ENCODE data around the gene MYBPC1. TPM values are rescaled to one million over a fixed set of nuclear protein-coding genes. Genes with fewer than 3 reads are reported as not detected.

The MYBPC1 gene
- total and polyA plus RNA-seq, 2 of the 13 experiments (the other 11 are each of a cell fraction or from before 2014, with no cell fraction given), result 0.31 to 0.53 TPM

DNA sequence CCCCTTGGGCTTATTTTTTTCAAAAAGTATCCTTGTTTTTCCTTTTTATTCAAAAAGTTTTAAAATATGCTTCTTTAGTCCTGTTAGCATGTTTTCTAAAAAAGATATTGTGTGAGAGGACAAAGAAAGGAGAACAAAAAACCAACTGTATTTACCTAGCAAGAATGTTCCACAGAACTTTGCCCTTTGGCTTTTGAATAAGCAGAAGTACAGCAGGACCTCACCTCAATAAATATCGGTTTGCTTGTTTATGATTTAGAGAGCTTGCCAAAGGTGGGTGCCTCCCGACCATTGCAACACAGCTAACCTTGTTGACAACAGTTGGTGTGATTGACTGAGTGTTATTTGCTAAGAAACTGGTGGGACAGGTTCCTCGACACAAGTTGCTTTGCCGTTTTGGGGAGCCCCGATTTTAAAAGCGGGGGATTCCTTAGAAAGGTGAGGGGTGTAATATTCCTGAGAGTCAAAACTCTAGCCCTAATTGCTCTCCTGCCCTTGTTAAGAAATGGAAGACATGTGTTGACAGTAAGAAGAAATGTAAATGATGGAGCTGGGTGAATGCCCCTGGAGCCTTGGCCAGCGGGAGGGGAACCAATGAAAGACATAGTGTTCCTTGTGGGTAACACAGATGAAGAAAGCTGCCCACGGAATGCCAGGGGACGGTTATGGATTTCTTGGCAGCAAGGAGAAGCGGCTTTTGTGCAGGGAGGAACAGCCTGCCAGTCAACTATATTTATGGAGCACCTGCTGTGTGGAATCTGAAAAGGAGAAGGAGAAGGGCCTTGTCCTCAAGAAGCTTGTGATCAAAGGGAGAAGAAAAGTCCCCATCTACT lies 13.7 kb downstream of the MYBPC1 start (continued):
- TF ChIP-seq TRIM24 (CRISPR knock-in tag; IDR thresholded peaks at IDR 0.05), result no peak
- 0 out of 2 replicates have a peak, but pooled peaks have one; percentile 63 for TF ChIP-seq NFATC3 (CRISPR knock-in tag; IDR thresholded peaks at IDR 0.05)
- peak; percentile 91 for TF ChIP-seq TARDBP (CRISPR knock-in tag; IDR thresholded peaks at IDR 0.05)
- TF ChIP-seq RXRB (CRISPR knock-in tag; IDR thresholded peaks at IDR 0.05; ENCODE audit: borderline replicate concordance), result peak; percentile 94
- TF ChIP-seq, protein P1, sequence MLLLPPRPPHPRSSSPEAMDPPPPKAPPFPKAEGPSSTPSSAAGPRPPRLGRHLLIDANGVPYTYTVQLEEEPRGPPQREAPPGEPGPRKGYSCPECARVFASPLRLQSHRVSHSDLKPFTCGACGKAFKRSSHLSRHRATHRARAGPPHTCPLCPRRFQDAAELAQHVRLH (CRISPR knock-in tag; IDR thresholded peaks at IDR 0.05; ENCODE audit: borderline replicate concordance, low read depth), result peak; percentile 88; the same call in 1 of the 2 replicates
- TF ChIP-seq, protein P2, sequence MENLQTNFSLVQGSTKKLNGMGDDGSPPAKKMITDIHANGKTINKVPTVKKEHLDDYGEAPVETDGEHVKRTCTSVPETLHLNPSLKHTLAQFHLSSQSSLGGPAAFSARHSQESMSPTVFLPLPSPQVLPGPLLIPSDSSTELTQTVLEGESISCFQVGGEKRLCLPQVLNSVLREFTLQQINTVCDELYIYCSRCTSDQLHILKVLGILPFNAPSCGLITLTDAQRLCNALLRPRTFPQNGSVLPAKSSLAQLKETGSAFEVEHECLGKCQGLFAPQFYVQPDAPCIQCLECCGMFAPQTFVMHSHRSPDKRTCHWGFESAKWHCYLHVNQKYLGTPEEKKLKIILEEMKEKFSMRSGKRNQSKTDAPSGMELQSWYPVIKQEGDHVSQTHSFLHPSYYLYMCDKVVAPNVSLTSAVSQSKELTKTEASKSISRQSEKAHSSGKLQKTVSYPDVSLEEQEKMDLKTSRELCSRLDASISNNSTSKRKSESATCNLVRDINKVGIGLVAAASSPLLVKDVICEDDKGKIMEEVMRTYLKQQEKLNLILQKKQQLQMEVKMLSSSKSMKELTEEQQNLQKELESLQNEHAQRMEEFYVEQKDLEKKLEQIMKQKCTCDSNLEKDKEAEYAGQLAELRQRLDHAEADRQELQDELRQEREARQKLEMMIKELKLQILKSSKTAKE (CRISPR knock-in tag; IDR thresholded peaks at IDR 0.05; ENCODE audit: borderline replicate concordance), result peak; percentile 66; the same call in 1 of the 2 replicates
- peak; percentile 63; the same call in 1 of the 2 replicates for TF ChIP-seq ZNF841 (CRISPR knock-in tag; IDR thresholded peaks at IDR 0.05; ENCODE audit: borderline replicate concordance)
- TF ChIP-seq, protein P3, sequence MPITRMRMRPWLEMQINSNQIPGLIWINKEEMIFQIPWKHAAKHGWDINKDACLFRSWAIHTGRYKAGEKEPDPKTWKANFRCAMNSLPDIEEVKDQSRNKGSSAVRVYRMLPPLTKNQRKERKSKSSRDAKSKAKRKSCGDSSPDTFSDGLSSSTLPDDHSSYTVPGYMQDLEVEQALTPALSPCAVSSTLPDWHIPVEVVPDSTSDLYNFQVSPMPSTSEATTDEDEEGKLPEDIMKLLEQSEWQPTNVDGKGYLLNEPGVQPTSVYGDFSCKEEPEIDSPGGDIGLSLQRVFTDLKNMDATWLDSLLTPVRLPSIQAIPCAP (CRISPR knock-in tag; IDR thresholded peaks at IDR 0.05; ENCODE audit: low read depth), result no peak
- peak; percentile 99 for TF ChIP-seq FOXK2 (IDR thresholded peaks at IDR 0.05)
- peak; percentile 98 for TF ChIP-seq SALL1 (CRISPR knock-in tag; IDR thresholded peaks at IDR 0.05)
- TF ChIP-seq TBL1XR1 (IDR thresholded peaks at IDR 0.05; ENCODE audit: borderline replicate concordance, low read length, partially characterized antibody), result peak; percentile 94
- peak; percentile 84 for TF ChIP-seq HOXA3 (CRISPR knock-in tag; IDR thresholded peaks at IDR 0.05)
- TF ChIP-seq, protein P4, sequence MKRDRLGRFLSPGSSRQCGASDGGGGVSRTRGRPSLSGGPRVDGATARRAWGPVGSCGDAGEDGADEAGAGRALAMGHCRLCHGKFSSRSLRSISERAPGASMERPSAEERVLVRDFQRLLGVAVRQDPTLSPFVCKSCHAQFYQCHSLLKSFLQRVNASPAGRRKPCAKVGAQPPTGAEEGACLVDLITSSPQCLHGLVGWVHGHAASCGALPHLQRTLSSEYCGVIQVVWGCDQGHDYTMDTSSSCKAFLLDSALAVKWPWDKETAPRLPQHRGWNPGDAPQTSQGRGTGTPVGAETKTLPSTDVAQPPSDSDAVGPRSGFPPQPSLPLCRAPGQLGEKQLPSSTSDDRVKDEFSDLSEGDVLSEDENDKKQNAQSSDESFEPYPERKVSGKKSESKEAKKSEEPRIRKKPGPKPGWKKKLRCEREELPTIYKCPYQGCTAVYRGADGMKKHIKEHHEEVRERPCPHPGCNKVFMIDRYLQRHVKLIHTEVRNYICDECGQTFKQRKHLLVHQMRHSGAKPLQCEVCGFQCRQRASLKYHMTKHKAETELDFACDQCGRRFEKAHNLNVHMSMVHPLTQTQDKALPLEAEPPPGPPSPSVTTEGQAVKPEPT (CRISPR knock-in tag; IDR thresholded peaks at IDR 0.05; ENCODE audit: low read depth), result no peak
- TF ChIP-seq, protein P5, sequence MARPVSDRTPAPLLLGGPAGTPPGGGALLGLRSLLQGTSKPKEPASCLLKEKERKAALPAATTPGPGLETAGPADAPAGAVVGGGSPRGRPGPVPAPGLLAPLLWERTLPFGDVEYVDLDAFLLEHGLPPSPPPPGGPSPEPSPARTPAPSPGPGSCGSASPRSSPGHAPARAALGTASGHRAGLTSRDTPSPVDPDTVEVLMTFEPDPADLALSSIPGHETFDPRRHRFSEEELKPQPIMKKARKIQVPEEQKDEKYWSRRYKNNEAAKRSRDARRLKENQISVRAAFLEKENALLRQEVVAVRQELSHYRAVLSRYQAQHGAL (CRISPR knock-in tag; IDR thresholded peaks at IDR 0.05; ENCODE audit: not compliant biosample characterization), result no peak
- TF ChIP-seq GATA4 (IDR thresholded peaks at IDR 0.05; ENCODE audit: borderline replicate concordance, low read depth), result peak; percentile 95; the same call in 1 of the 2 replicates
- TF ChIP-seq KDM4B (CRISPR knock-in tag; IDR thresholded peaks at IDR 0.05), result peak; percentile 87
- no peak for TF ChIP-seq RBAK (CRISPR knock-in tag; IDR thresholded peaks at IDR 0.05)
- TF ChIP-seq FOXM1 (CRISPR knock-in tag; IDR thresholded peaks at IDR 0.05), result no peak
- TF ChIP-seq, protein P6, sequence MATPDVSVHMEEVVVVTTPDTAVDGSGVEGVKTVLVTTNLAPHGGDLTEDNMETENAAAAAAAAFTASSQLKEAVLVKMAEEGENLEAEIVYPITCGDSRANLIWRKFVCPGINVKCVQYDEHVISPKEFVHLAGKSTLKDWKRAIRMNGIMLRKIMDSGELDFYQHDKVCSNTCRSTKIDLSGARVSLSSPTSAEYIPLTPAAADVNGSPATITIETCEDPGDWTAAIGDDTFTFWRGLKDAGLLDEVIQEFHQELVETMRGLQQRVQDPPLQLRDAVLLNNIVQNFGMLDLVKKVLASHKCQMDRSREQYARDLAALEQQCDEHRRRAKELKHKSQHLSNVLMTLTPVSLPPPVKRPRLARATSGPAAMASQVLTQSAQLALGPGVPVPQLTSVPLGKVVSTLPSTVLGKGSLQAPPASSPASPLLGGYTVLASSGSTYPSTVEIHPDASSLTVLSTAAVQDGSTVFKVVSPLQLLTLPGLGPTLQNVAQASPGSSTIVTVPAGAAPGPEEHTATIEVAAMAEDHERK (CRISPR knock-in tag; IDR thresholded peaks at IDR 0.05; ENCODE audit: low read depth), result peak; percentile 36; the same call in 1 of the 2 replicates
- no peak for TF ChIP-seq HNRNPLL (IDR thresholded peaks at IDR 0.05; ENCODE audit: low read depth, low read length, poor library complexity, severe bottlenecking)
- TF ChIP-seq DMAP1 (CRISPR knock-in tag; IDR thresholded peaks at IDR 0.05), result peak; percentile 87
- TF ChIP-seq MIXL1 (CRISPR knock-in tag; IDR thresholded peaks at IDR 0.05), result peak; percentile 89
- no peak for TF ChIP-seq MAF1 (CRISPR knock-in tag; IDR thresholded peaks at IDR 0.05; ENCODE audit: borderline replicate concordance)
